Measurements from ENCODE around the gene PRR12. TPM values are rescaled to one million over a fixed set of nuclear protein-coding genes. Genes with fewer than 3 reads are reported as not detected.

PRR12 gene
- total RNA-seq, 2 experiments from 2014 or later = 41.7 to 42.2 TPM

- peak overlapping the region; percentile 89 for H3K4me3 Mint-ChIP-seq
- peaks cover 68% of the 10 kb centered on the region for H3K4me1 Mint-ChIP-seq (ENCODE audit: low read depth)
- H3K9me3 Mint-ChIP-seq = no peaks in the 10 kb centered on the region
- TF ChIP-seq CTCF (IDR thresholded peaks at IDR 0.05) = no peak
- POLR2A ChIA-PET = interaction anchor here (0.6 to 8.6 kb wide), 14 partner anchors 6 to 124 kb away, joined by 3 to 150 read pairs (median 6); partner anchors contain the start of genes FCGRT, PRMT1, RCN3 and RPL13A
- Histone ChIP-seq H3K36me3 (ENCODE audit: insufficient read depth, low read length) (peaks cover 29% of the 10 kb centered on the region), H3K4me3 (ENCODE audit: low read length) (no peak overlapping the region), H3K9me3 (ENCODE audit: control insufficient read depth in 1 of 2, insufficient read depth in 1 of 2, low read length in 2 of 2) (peaks cover 0 to 15% of the 10 kb centered on the region in 2 experiments), H3K27ac (ENCODE audit: low read depth in 1 of 2, low read length in 2 of 2) (peak overlapping the region; percentile 49 to 60), H3K27me3 (ENCODE audit: control insufficient read depth in 1 of 2, insufficient read depth in 2 of 2, low read length in 2 of 2) (peaks cover 0 to 3% of the 10 kb centered on the region in 2 experiments), H3K4me1 (ENCODE audit: insufficient read depth, low read length) (peaks cover 96% of the 10 kb centered on the region)
- peak; percentile 51 for ATAC-seq (ENCODE audit: poor library complexity)
- CTCF ChIA-PET = interaction anchor here (0.6 to 10.6 kb wide), 6 partner anchors 12 to 82 kb away, joined by 3 to 134 read pairs (median 4); no protein-coding TSS in a partner anchor
- H3K36me3 Mint-ChIP-seq (ENCODE audit: low read depth) = peaks cover 44% of the 10 kb centered on the region
- no peaks in the 10 kb centered on the region for H3K27me3 Mint-ChIP-seq
- peak in 9 of 14 experiments; percentile 32 to 77 (median 53) for DNase-seq
- H3K27ac Mint-ChIP-seq = peak overlapping the region; percentile 96
- intact Hi-C loops (cut with DNase I, micrococcal nuclease) = loop anchor here in 1 of 2 experiments (2.0 kb wide), 1 partner anchor 16 kb away; no protein-coding TSS in a partner anchor
Measured at GRCh38 chr19:49552749-49553148, 38.2 kb upstream of the PRR12 start.

GRCh38 chr19:49553451-49554271, 37.3 kb upstream of the PRR12 start:
- DNase-seq (peak in 9 of 14 experiments; percentile 36 to 71 (median 51)), ATAC-seq (ENCODE audit: poor library complexity) (peak; percentile 42)
- ChIA-PET CTCF (interaction anchor here (0.7 to 10.6 kb wide), 6 partner anchors 13 to 127 kb away, joined by 3 to 134 read pairs (median 4); no protein-coding TSS in a partner anchor), POLR2A (interaction anchor here (1.0 to 8.6 kb wide), 11 partner anchors 5 to 87 kb away, joined by 3 to 150 read pairs (median 11); partner anchors contain the start of genes FCGRT, RCN3, RPS11 and RRAS)
- Histone ChIP-seq H3K4me1 (ENCODE audit: insufficient read depth, low read length) (peaks cover 96% of the 10 kb centered on the region), H3K36me3 (ENCODE audit: insufficient read depth, low read length) (peaks cover 38% of the 10 kb centered on the region), H3K4me3 (ENCODE audit: low read length) (no peak overlapping the region), H3K27ac (ENCODE audit: low read depth in 1 of 2, low read length in 2 of 2) (peak overlapping the region; percentile 49 to 60), H3K27me3 (ENCODE audit: control insufficient read depth in 1 of 2, insufficient read depth in 2 of 2, low read length in 2 of 2) (peaks cover 0 to 3% of the 10 kb centered on the region in 2 experiments), H3K9me3 (ENCODE audit: control insufficient read depth in 1 of 2, insufficient read depth in 1 of 2, low read length in 2 of 2) (peaks cover 0 to 15% of the 10 kb centered on the region in 2 experiments)
- no peak for TF ChIP-seq CTCF (IDR thresholded peaks at IDR 0.05)
- Mint-ChIP-seq H3K4me3 (peak overlapping the region; percentile 62), H3K27me3 (no peaks in the 10 kb centered on the region), H3K27ac (peak overlapping the region; percentile 96), H3K9me3 (no peaks in the 10 kb centered on the region), H3K4me1 (ENCODE audit: low read depth) (peaks cover 69% of the 10 kb centered on the region), H3K36me3 (ENCODE audit: low read depth) (peaks cover 50% of the 10 kb centered on the region)
- intact Hi-C loops (cut with DNase I, micrococcal nuclease) = loop anchor here in 1 of 2 experiments (2.0 kb wide), 1 partner anchor 15 kb away; no protein-coding TSS in a partner anchor

GRCh38 chr19:49554701-49555181, 36.2 kb upstream of the PRR12 start:
- intact Hi-C loops (cut with DNase I, micrococcal nuclease) = no loop called here
- Mint-ChIP-seq H3K27ac (peak overlapping the region; percentile 96), H3K27me3 (no peaks in the 10 kb centered on the region), H3K4me1 (ENCODE audit: low read depth) (peaks cover 69% of the 10 kb centered on the region), H3K9me3 (no peaks in the 10 kb centered on the region), H3K36me3 (ENCODE audit: low read depth) (peaks cover 61% of the 10 kb centered on the region), H3K4me3 (peak overlapping the region; percentile 62)
- Histone ChIP-seq H3K27me3 (ENCODE audit: control insufficient read depth in 1 of 2, insufficient read depth in 2 of 2, low read length in 2 of 2) (peaks cover 0 to 3% of the 10 kb centered on the region in 2 experiments), H3K36me3 (ENCODE audit: insufficient read depth, low read length) (peaks cover 48% of the 10 kb centered on the region), H3K27ac (ENCODE audit: low read depth in 1 of 2, low read length in 2 of 2) (peak overlapping the region; percentile 49 to 62), H3K4me3 (ENCODE audit: low read length) (no peak overlapping the region), H3K4me1 (ENCODE audit: insufficient read depth, low read length) (peaks cover 95% of the 10 kb centered on the region), H3K9me3 (ENCODE audit: control insufficient read depth in 1 of 2, insufficient read depth in 1 of 2, low read length in 2 of 2) (peaks cover 0 to 15% of the 10 kb centered on the region in 2 experiments)
- ChIA-PET POLR2A (interaction anchor here (0.6 to 8.6 kb wide), 7 partner anchors 10 to 299 kb away, joined by 3 to 150 read pairs (median 4); partner anchors contain the start of gene RRAS), CTCF (interaction anchor here (1.4 to 10.6 kb wide), 2 partner anchors 16 to 82 kb away, joined by 3 to 134 read pairs; no protein-coding TSS in a partner anchor)
- TF ChIP-seq CTCF (IDR thresholded peaks at IDR 0.05) = no peak
- ATAC-seq (ENCODE audit: poor library complexity) (no peak), DNase-seq (peak in 8 of 14 experiments; percentile 43 to 82 (median 60))
